Measurements from ENCODE around the gene IRAK3. TPM values are rescaled to one million over a fixed set of nuclear protein-coding genes. Genes with fewer than 3 reads are reported as not detected.
A peak's percentile ranks its signal among the peaks of the same experiment; 100 is the strongest.

IRAK3 gene
- total RNA-seq, 1 experiment from 2014 or later = 2.4 TPM

GRCh38 chr12:66169221-66170170 is 19.5 kb upstream of the IRAK3 start, which contains the start of gene TMBIM4:
Gene TMBIM4, minus strand, starts transcription at chr12:66169996. Its CDS starts 45 bp downstream, at chr12:66169951.
- CTCF ChIA-PET = interaction anchor here (0.6 to 1.4 kb wide), 3 partner anchors 24 to 1018 kb away, joined by 3 to 6 read pairs (median 3); no protein-coding TSS in a partner anchor
- in situ Hi-C loops (cut with HindIII; ENCODE audit: low pct_unique_long_range_greater_than_20kb, low sequenced_read_pairs) (no loop called here), intact Hi-C loops (cut with micrococcal nuclease; ENCODE audit: unreplicated experiment) (no loop called here)
- peak within 1 kb of the TSS; percentile 97 for H3K27ac ChIP-seq (ENCODE audit: low read length)
- TSS peak; percentile 94 for BruUV-seq (replicated peaks)
- DNase-seq (ENCODE audit: low read depth, low spot score) = peak; percentile 70
- TF ChIP-seq POLR2AphosphoS5 (IDR thresholded peaks at IDR 0.05; ENCODE audit: low read depth, low read length) (peak; percentile 82), SIN3A (IDR thresholded peaks at IDR 0.05; ENCODE audit: borderline replicate concordance, insufficient read depth, low read depth, low read length) (no peak), TCF7L2 (IDR thresholded peaks at IDR 0.05; ENCODE audit: low read depth, low read length) (peak; percentile 49; the same call in 1 of the 2 replicates), CTCF (IDR thresholded peaks at IDR 0.05) (peak; percentile 77), REST (IDR thresholded peaks at IDR 0.05; ENCODE audit: insufficient read depth in 1 of 2, low read depth in 2 of 2, low read length in 1 of 2) (0 out of 4 replicates have a peak, but pooled peaks of 1 of the 2 experiments have one; percentile 4)
- peaks cover 7% of the 10 kb centered on the region; the same call in 1 of the 2 replicates for H3K9me3 ChIP-seq (ENCODE audit: control insufficient read depth, insufficient read depth, low read depth, low read length)
- POLR2A ChIA-PET = interaction anchor here (0.5 to 1.3 kb wide), 6 partner anchors 21 to 1527 kb away, joined by 3 to 7 read pairs (median 3); partner anchors contain the start of gene LLPH
- no peaks in the 10 kb centered on the region for H3K4me1 ChIP-seq (ENCODE audit: control insufficient read depth, insufficient read depth, low read length)
- ATAC-seq = peak; percentile 98
- H3K27me3 ChIP-seq (ENCODE audit: control insufficient read depth, insufficient read depth, low read length) = no peaks in the 10 kb centered on the region
- peaks cover 6% of the 10 kb centered on the region; the same call in 1 of the 2 replicates for H3K36me3 ChIP-seq (ENCODE audit: control insufficient read depth, insufficient read depth, low read length)
- H3K4me3 ChIP-seq (ENCODE audit: low read depth in 2 of 2, low read length in 2 of 2) = peak within 1 kb of the TSS; percentile 64 to 86

DNA sequence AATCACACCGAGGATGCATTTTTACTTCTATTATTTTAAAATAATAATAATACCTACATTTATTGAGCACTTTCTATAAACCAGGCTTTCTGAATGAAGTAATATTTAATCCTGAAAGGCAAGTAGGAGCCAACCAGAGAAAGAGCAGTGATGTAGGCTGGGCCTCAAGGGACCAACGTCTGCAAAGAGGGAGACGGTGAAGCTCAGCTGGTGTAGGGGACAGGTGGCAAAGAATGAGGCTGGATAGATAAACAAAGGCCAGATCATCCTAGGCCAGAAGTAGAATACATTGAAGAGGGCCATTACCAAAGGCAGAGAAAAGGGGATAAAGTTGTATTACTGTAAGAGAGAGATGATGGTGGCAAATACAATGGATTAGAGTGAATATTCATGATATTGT is 18.4 kb upstream of the IRAK3 start:
- intact Hi-C loops (cut with micrococcal nuclease; ENCODE audit: unreplicated experiment) (no loop called here), in situ Hi-C loops (cut with HindIII; ENCODE audit: low pct_unique_long_range_greater_than_20kb, low sequenced_read_pairs) (no loop called here)
- Histone ChIP-seq H3K4me3 (ENCODE audit: low read depth in 2 of 2, low read length in 2 of 2) (peak overlapping the region; percentile 64 to 86), H3K4me1 (ENCODE audit: control insufficient read depth, insufficient read depth, low read length) (no peaks in the 10 kb centered on the region), H3K27me3 (ENCODE audit: control insufficient read depth, insufficient read depth, low read length) (no peaks in the 10 kb centered on the region), H3K27ac (ENCODE audit: low read length) (peak overlapping the region; percentile 97), H3K36me3 (ENCODE audit: control insufficient read depth, insufficient read depth, low read length) (peaks cover 6% of the 10 kb centered on the region; the same call in 1 of the 2 replicates), H3K9me3 (ENCODE audit: control insufficient read depth, insufficient read depth, low read depth, low read length) (no peaks in the 10 kb centered on the region)
- ATAC-seq (no peak), DNase-seq (ENCODE audit: low read depth, low spot score) (no peak)
- no TSS peak for BruUV-seq (replicated peaks)
- TF ChIP-seq TCF7L2 (IDR thresholded peaks at IDR 0.05; ENCODE audit: low read depth, low read length) = no peak
- no peak for TF ChIP-seq POLR2AphosphoS5 (IDR thresholded peaks at IDR 0.05; ENCODE audit: low read depth, low read length)
- no peak for TF ChIP-seq SIN3A (IDR thresholded peaks at IDR 0.05; ENCODE audit: borderline replicate concordance, insufficient read depth, low read depth, low read length)
- TF ChIP-seq REST (IDR thresholded peaks at IDR 0.05; ENCODE audit: insufficient read depth in 1 of 2, low read depth in 2 of 2, low read length in 1 of 2) = no peak
- no peak for TF ChIP-seq CTCF (IDR thresholded peaks at IDR 0.05)
- ChIA-PET POLR2A (no interaction called here), CTCF (no interaction called here)
